ENCODE data around the gene AGAP5.
A peak's percentile ranks its signal among the peaks of the same experiment; 100 is the strongest.

GRCh38 chr10:73730153-73730906 lies 32.4 kb upstream of the AGAP5 start:
- TF ChIP-seq POLR2A (IDR thresholded peaks at IDR 0.05; ENCODE audit: insufficient read depth in 1 of 2, low read depth in 2 of 2, low read length in 2 of 2) (peak; percentile 91 to 92), TEF (CRISPR knock-in tag; IDR thresholded peaks at IDR 0.05) (0 out of 2 replicates have a peak, but pooled peaks have one; percentile 13), NAIF1 (CRISPR knock-in tag; IDR thresholded peaks at IDR 0.05; ENCODE audit: borderline replicate concordance) (peak; percentile 91), FOSL2 (CRISPR knock-in tag; IDR thresholded peaks at IDR 0.05) (peak; percentile 65), EZH2 (conservative IDR thresholded peaks at IDR 0.05; ENCODE audit: low read depth, low read length) (no peak), NFE2L1 (CRISPR knock-in tag; IDR thresholded peaks at IDR 0.05; ENCODE audit: borderline replicate concordance) (no peak), RERE (CRISPR knock-in tag; IDR thresholded peaks at IDR 0.05; ENCODE audit: low read depth) (peak; percentile 22; the same call in 1 of the 2 replicates), ZNF691 (CRISPR knock-in tag; IDR thresholded peaks at IDR 0.05; ENCODE audit: borderline replicate concordance, low read depth) (peak; percentile 84; the same call in 1 of the 2 replicates), HIC2 (CRISPR knock-in tag; IDR thresholded peaks at IDR 0.05; ENCODE audit: low read depth) (peak; percentile 22; the same call in 1 of the 2 replicates), ZC3H13 (CRISPR knock-in tag; IDR thresholded peaks at IDR 0.05) (peak; percentile 66; the same call in 1 of the 2 replicates), BHLHE40 (IDR thresholded peaks at IDR 0.05; ENCODE audit: low read length) (no peak), TFDP1 (CRISPR knock-in tag; IDR thresholded peaks at IDR 0.05; ENCODE audit: borderline replicate concordance) (no peak)

All from HepG2 (cell line).